ENCODE measurements around the gene CREB1.

Gene CREB1

DNA sequence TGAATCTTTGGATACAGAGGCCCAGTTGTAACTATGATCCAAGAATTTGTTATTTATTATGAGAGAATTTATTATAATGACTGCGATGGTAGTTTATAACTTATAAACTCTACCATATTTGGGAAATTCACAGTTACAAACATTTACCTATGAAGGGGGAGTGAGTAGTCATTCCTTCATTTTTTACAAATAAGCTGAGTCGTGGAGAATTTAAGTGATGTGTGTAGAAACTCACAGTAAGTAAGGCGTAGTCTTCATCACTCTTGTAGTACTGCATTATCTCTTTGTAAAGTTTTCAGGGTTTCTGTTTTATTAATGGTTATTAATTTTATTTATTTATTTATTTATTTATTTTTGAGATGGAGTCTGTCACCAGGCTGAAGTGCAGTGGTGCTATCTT, 13.5 kb downstream of the CREB1 start:
- DNase-seq (ENCODE audit: low read depth) = no peak

DNA sequence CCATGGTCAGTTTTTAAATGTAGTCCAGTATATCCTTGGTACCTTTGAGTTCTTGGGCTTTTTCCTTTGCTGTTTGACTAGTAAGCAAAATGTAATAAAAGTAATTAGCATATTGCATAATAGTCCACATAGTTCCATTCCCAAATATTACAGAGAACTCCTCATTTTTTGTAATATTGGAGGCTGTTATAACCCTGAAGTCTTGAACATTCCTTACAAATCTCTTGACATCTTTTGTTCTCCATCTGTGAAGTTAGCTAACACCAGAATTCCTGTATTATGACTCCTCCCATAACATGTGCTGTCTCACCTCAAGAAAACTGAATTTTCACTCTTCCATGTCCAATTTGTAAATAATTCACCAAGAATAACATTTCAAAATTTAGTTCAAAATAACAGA, 17.1 kb downstream of the CREB1 start:
- DNase-seq (ENCODE audit: low read depth) = no peak

DNA sequence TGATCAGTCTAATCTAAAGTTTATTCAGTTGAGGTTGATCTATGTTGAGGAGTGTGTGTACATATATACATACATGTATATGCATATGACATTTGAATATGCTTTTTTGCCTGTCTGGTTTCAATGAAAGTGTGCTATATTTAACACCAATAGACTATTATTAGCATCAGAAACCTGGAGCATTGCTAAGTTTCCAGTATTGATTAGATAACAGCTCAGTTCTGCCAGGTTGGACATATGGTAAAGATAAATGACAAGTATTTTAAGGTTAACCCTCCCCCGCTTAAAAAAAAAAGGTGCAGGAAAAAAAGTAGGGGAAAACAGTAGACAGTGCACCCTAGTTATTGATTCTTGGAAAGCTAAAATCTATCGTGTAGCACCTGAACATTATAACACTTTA, 19.4 kb downstream of the CREB1 start:
- DNase-seq (ENCODE audit: low read depth) = no peak

DNA sequence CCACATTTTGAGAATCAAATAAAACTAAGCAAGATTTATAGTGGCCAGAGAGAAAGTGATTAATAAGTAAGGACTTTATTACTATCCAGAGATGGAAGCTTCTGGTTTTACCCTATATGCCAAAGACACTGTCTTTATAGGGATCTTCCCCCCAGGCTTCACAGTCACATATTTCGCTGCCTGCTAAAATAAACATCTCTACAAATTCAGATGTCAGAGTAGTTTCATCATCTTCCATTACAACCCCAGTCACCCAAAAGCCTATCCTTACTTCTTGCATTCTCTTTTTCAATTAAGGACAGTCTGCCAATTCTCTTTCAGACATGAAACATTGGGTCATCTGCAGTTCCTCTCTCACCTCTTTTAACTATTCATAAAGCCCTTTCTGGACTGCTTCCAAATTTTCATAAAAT, 28.3 kb downstream of the CREB1 start:
- DNase-seq (ENCODE audit: low read depth) = peak; percentile 99

DNA sequence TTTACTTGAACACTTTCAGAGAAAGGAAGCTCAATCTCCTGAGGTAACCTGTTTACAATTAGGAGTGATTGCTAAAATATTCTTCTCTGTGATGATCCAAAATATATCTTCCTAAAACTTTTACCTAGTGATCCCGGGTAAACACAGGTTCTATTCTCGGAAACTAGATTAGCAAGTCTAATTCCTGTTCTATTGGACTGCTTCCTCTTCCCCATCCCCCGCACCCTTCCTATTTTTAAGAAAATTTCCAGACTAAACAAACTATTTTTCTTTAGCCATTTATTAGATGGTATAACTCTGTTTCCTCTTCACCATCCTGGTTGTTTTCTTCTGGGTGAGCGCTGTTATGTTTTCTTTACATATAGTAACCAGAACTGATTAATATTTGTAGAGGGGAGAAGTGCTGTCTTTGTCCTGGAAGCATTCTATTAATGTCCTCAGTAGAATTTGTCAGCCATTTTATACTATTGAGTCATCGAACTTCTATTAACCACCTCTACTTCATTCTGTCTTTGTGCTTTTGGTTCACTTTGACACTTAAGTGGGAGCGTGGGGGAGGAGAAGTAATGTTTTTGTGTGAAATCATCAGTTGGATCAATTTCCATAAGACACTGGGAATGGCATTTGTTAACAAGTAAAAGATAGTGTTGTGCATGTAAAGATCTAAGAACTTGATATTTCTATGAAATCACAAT, 31.8 kb downstream of the CREB1 start:
- DNase-seq (ENCODE audit: low read depth) = peak; percentile 30

DNA sequence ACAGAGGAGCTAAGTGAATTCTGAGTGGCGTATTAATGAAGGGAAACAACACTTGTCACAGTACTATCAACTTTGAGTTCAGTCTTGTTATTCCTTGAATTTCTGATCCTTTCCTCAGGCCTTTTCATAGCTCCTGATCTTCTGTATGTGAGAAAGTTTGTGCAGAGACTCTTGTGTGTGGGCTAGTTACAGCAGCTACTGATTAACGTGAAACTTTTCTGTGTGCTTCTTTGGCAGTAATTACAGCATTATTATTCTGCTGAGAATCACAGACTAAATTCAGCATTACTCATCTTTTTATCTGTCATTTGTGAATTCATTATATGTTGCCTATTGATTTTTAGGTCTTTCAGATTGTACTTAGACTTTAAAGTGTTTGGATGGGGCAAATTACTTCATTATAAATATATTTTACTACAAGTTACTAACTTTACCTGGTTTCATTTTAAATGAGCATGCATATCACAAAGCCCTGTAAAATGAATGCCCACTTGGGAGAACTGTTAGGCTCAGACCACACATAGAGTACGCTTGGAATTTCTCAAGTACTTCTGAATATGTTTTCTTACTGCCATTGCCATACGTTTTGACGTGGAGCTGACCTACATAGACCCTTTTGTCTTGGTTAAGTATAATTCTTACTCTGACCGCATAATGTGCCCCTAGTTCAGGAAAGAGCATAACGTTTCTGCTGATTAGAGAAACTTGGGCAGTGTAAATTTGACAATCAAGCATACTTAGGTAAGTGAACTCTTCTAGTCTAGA, 36.2 kb downstream of the CREB1 start:
- no peak for DNase-seq (ENCODE audit: low read depth)

DNA sequence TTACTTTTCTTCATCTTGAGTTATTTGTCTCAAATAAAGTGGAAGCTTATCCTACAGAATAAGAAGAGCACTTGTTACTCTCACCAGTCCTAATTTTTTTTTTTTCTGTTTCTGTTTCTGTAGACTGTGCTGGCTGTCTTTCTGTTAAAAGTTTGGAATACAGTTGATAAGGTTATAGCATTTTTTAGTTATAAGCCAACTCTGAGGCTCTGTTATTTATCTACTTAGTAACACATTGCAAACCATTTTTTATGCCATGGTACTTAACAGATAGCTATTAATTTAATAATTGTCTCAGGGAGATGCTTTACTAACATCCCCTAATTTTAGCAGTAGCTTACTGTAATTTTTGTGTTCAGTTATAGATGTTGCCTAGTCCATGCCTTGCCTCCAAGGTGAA, 37.9 kb downstream of the CREB1 start:
- DNase-seq (ENCODE audit: low read depth) = no peak

DNA sequence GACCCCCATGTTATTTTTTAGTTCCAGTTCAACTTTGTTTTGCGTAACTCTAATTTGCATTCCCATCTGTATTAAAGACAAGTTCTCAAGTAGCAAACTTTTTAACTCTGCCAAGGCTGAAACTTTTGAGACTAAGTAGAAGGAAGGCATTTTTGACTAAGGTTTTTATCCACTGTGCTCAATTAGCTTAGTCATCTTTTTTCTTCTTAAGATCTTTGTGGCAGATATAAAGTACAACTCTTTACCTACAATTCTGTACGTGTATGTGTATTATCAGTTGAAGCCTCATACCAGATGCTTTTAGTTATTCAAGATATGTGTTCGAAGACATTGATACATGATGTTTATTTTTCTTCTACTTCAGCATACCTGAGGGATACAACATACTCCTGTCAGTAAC, 41.6 kb downstream of the CREB1 start:
- DNase-seq (ENCODE audit: low read depth) = no peak

DNA sequence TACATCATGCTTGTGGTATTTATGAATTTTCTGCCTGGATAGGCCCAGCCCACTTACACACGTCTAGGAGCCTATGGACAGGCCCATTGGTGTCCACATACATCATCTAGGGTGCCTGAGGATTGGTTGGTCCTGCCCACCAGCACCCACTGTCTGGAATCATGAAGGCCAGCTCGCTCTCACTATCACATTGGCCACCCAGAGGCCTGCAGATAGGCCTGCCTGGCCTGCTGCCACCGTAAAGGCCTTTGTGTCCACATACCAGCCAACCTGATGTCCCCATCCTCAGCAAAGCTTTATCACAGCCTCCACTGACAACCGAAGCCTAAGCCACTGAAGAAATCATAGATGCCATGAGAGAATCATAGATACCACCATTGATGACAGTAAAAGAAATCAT, 55.2 kb downstream of the CREB1 start:
- DNase-seq (ENCODE audit: low read depth) = no peak

DNA sequence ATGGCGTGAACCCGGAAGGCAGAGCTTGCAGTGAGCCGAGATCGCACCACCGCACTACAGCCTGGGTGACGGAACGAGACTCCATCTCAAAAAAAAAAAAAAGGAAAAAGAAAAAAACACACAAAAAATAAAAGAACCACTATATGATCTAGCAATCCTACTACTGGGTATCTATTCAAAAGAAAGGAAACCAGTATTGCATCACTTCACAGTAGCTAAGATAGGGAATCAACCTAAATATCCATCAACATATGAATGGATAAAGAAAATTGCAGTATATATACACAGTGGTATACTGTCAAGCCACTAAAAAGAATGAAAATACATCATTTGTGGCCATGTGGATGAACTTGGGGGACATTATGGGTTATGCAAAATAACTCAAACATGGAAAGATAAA, 57.5 kb downstream of the CREB1 start:
- no peak for DNase-seq (ENCODE audit: low read depth)

DNA sequence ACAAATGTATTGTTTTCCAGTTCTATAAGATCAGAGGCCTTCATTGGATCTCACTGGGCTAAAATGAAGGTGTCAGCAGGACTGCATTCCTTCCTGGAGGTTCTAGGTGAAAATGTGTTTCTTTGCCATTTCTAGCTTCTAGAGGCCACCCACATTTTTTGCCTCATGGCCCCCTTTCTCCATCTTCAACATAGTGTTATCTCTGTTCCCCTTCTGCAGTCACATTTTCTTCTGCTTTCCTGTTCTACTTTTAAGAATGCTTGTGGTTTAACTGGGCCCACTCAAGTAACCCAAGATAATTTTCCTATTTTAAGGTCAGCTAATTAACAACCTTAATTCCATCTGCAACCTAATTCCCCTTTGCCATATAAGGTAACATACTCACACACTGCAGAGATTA, 59.4 kb downstream of the CREB1 start:
- DNase-seq (ENCODE audit: low read depth) = no peak

DNA sequence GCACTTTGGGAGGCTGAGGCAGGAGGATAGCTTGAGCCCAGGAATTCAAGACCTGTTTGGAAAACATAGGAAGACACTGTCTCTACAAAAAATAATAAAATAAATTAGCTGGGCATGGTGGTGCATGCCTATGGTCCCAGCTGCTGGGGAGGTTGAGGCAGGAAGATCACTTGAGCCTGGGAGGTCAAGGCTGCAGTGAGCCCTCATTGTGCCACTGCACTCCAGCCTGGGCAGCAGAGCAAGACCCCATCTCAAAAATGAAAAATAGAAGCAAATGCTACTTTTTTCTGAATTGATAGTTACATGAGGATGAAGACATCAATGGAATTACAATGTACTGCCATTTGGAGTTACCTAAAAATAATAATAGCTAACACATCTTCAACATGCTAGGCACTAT, 63.5 kb downstream of the CREB1 start:
- DNase-seq (ENCODE audit: low read depth) = no peak

DNA sequence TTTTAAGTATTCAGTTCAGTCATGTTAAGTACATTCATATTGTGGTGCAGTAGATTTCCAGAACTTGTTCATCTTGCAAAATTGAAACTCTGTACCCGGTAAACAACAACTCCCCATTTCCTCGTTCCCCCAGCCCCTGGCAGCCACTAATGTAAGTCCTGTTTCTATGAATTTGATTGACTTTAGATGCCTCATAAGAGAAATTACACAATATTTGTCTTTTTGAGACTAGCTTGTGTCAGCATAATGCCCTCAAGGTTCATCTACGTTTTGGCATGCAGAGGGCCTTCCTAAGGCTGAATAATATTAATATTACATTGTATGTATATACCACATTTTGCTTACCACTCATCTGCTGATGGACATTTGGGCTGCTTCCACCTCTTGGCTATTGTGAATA, 64.5 kb downstream of the CREB1 start:
- DNase-seq (ENCODE audit: low read depth) = no peak

DNA sequence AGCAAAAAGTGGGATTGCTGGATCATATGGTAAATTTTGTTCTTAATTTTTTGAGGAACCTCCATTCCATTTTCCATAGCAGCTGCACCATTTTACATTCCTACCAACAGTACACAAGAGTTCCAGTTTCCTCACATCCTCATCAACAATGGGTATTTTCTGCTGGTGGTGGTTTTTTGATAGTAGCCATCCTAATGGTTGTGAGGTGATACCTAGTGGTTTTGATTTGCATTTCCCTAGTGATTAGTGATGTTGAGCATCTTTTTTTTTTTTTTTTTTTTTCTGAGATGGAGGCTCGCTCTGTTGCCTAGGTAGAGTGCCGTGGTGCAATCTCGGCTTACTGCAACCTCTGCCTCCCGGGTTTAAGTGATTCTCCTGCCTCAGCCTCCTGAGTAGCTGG, 65.0 kb downstream of the CREB1 start:
- DNase-seq (ENCODE audit: low read depth) = no peak

DNA sequence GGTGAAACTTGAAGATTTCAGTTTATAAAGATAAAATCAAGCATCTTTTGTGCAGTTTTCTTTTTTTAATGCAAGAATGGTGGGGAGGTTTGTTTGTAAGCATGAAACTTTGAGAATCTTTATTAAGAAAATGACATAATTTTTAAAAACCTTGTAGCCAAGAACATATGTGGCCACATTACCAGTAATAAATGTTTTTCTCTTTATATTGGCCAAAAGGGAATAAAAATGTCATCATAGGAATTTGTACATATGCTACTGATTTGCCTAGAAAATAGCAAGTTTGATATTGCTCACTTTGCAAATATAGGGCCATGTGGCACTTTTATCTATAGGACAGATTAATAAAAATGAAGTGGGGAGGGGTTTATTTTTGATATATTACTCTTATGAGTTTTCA, 69.9 kb downstream of the CREB1 start:
- peak; percentile 37 for DNase-seq (ENCODE audit: low read depth)

DNA sequence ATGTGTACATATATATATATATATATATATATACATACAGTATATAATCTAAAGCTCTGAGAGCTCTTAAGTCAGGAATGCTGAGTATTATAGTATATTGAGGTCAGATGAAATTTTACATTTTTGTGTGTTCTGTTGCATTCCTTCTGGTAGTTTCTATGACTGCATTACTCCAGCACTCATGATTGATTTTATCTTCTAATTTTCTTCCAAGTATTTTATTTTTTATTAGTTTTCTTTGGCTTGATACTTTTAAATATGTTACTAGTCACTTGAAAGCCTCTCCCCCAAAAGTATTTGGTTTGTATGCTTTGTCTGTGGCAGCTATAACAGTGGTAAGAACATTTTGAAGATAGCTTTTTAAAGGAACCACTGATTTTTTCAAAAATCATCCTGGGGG, 70.5 kb downstream of the CREB1 start:
- peak; percentile 85 for DNase-seq (ENCODE audit: low read depth)

DNA sequence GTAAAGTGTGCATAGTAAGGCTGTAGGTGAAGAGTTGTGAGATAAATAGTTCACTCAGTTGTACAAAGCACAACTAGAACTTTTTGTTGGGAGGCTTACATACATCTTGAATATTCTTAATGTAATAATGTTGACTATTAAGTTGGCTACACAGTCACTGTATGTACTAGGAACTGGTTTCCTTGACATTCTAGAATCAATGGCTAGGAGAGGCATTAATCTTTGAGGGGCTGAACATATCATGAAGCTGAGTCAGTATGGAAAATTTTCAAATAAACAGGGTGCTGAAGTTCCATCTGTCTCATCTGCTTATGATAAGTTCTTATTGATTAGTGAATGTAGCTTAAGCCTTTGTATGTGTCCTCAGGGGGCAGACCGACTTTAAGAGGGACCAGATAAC, 72.0 kb downstream of the CREB1 start:
- DNase-seq (ENCODE audit: low read depth) = peak; percentile 5

DNA sequence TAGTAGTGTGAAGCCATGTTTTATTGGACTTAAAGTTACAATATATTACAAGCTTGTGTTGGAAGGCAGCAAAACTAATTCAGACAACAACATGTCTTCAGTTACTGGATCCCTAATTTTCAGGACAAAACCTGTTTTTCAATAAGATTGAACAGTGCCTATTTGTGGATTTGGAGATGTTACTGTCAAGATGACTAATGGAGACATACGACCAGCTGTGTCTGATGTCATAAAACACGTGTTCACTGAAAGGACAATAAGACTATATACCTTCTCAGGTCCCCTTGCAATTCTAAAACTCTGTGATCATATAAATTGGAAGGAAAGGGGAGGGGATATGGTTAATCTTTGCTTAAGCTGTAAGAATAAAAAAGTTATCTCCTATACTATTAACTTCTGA, 73.7 kb downstream of the CREB1 start:
- DNase-seq (ENCODE audit: low read depth) = no peak

DNA sequence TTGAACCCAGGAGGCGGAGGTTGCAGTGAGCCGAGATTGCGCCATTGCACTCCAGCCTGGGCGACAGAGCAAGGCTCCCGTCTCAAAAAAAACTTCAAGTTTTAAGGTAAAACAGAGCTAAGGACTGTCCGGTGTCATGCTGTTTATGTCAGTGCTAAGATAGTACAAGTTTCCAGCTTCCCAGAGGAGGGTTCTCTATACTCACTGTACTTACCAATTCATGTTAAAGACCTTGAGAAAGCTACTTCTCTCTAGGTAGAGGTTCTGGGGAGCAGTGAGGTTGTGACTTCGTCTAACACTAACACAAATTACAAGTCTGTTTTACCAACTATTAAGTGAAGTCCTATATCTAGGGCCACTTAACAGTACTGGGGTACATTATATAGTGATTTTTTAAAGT, 76.6 kb downstream of the CREB1 start:
- DNase-seq (ENCODE audit: low read depth) = no peak

DNA sequence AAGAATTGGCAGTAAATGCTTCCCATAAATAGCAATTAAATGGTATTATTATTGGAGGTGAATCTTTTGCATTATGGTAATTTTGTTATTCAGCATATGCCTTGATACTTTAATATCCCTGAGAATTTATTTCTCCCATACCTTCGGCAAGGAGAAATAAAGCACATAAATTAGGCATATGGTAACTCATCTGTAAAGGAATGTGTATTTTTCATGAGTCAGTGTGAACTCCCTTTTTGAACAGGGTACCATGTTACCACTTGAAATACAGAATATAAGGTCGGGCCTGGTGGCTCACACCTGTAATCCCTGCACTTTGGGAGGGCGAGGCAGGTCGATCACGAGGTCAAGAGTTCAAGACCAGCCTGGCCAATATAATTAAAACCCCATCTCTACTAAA, 77.1 kb downstream of the CREB1 start:
- DNase-seq (ENCODE audit: low read depth) = no peak

DNA sequence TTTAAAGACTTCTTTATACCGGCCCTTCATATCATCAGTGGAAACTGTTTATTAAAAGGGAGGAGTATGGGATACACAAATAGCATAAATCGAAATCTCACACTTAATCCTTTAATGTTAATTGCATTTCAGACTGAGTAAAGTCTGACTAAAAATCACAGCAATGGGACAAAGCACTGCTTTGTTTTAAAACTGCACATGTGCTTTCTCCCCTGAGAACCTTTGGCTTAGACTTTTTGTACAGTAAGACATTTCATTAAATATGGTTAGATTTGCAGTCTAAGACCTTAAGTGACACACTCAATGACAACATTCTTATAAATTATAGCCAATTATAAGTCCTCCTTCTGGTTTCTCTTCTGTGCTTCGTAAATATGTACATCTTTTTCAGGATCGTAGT, 83.0 kb downstream of the CREB1 start:
- no peak for DNase-seq (ENCODE audit: low read depth)

DNA sequence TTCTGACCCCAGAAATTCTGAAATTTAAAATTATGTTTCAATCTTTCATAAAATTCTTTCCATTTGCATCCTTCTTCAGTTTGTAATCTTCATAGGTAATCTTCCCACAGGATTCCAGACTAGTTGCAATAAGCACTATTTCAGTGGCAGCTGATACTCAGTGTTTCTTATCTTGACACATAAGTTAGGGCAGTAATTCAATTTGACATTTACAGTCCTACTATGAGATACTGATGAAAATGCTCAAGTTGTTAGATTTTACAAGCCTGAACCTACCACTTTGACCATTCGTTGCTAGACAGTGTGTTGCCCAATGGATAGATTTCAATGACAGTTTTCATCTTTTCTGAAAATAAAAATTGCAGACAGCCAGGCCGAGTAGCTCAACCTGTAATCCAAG, 85.1 kb downstream of the CREB1 start:
- no peak for DNase-seq (ENCODE audit: low read depth)

DNA sequence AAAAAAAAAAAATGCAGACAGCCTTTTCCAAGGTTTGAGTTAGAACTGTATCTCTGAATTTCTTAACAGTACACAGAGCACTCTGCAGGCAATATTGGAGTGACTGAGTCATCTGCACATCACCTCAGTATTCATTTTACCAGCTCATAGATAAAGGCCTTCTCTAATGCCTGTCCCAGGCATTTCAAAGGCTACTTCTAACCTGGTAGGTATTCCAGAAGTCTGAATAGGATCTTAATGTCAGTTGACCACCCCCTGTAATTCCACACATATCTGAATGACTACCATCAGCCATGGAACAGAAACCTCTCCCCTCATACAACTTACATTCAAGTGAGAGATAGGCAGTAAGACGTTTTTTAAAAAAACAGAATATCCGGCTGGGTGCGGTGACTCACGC, 86.4 kb downstream of the CREB1 start:
- DNase-seq (ENCODE audit: low read depth) = peak; percentile 53
